Upper lobe of left lung (tissue), 4 donors: ENCODE results near the gene SIGLEC8.

Source experiments
- CTCF ChIP-seq, 6 experiments: fragments of 450-650 bp in 4 of 6; fragments of 200-600 bp in 2 of 6; sonication (generic) in 2 of 6; IDR thresholded peaks; one replicate each; pipeline ENCODE4 v1.5.1; 2016 to 2019; ENCODE audit warnings: antibody characterized with exemption in 6 of 6
- EP300 ChIP-seq, 4 donors: sonication (generic); formaldehyde crosslinking; IDR thresholded peaks; one replicate each; pipeline ENCODE4 v1.5.1; 2017; ENCODE audit warnings: antibody characterized with exemption in 4 of 4, control low read depth in 2 of 4
- POLR2A ChIP-seq, 4 donors: fragments of 450-650 bp; IDR thresholded peaks; one replicate each; pipeline ENCODE4 v1.5.1; 2016 to 2017; ENCODE audit warnings: antibody characterized with exemption in 4 of 4, mild to moderate bottlenecking in 2 of 4
- POLR2AphosphoS5 ChIP-seq, 2 donors: sonication (generic); formaldehyde crosslinking; IDR thresholded peaks; one replicate each; pipeline ENCODE4 v1.5.1; 2017; ENCODE audit warnings: antibody characterized with exemption in 2 of 2

DNA sequence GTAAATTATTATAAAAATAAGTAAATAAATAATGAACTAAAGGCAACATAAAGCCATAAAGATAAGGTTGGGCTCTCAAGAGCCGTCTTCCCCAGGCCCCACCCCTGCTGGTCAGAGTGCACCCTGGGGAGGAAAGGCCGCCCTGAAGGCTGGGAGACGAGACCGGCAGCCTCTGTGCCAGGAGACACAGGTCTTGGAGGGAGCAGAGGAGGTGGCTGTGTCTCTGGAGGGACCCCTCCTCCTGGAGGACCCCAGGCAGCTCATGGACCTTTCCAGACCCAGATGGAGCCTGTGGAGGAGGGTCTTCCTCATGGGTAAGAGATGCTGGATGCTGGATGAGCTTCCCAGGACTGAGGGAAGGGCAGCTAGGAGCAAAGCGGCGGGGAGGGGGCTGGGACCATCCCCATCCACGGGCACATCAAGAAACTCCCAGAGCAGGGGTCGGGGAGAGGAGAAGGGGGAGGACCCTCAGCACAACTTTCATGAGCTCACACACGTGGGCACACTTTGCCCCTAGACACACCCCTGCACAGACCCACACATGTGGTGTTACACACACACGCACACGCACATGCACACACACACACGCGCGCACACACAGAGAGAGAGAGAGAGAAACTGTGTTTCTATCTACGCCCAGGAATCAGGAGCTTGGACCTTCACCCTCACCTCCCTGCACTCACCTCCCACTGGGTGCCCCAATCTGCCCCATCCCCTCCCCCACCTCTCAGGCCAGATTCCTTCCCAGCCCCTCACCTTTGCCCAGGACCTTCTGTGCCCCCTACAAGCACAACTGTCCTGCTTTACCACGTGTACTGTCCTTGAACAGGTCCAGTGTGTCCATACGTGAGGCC is 20.4 kb upstream of the SIGLEC8 start, which contains the start of gene CEACAM18:
- TF ChIP-seq POLR2AphosphoS5 (IDR thresholded peaks at IDR 0.05) (no peak), CTCF (IDR thresholded peaks at IDR 0.05) (no peak), EP300 (IDR thresholded peaks at IDR 0.05) (no peak), POLR2A (IDR thresholded peaks at IDR 0.05) (no peak)
